GM21723 (cell line): ENCODE measurements around the gene CDC25C.
"Not testable (repeated sequence)": the region's sequence is repeated elsewhere in the genome, so short reads cannot be mapped to it uniquely, and the experiment has no call there.

ENCODE experiments used
- ATAC-seq: cut with Tn5 transposase; IDR thresholded peaks from one replicate; pipeline ENCODE4 v1.9.1; 2021; ENCODE audit warnings: mild to moderate bottlenecking, moderate library complexity; ENCODE audit not compliant: unreplicated experiment

The CDC25C gene

DNA sequence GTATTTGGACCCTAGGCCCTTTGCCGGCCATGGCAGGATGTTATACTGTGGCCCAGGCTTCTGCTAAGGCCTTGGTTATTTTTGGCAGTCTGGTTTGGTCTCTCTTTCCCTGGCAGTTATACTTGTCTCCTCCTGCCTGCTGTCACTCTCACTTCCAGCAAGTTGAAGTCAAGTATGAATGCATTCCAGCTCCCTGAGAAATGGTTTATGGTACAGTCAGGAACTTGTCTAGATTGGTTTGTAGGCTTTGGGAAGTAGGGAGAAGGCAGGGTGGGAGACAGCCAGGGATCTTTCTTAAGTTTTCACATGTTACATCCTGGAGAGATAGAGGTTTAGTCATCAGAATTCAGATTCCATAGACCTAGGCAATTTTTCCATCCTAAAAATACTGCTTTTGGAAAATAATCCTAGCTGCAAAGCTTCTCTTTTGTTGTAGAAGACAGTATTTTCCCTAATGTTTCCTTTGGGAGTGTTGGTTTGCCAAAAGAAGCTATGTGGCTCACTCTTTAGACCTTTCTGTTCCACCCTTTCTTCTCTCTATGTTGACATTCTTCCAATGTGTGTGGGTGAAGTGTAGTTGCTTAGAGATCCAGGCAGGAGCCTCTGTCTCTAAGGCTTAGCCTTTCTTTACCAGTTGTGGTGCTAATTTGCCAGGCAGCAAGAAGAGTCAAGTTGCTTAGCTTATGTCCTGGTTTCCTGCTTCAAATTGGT is 18.4 kb upstream of the CDC25C start:
- ATAC-seq: no peak

DNA sequence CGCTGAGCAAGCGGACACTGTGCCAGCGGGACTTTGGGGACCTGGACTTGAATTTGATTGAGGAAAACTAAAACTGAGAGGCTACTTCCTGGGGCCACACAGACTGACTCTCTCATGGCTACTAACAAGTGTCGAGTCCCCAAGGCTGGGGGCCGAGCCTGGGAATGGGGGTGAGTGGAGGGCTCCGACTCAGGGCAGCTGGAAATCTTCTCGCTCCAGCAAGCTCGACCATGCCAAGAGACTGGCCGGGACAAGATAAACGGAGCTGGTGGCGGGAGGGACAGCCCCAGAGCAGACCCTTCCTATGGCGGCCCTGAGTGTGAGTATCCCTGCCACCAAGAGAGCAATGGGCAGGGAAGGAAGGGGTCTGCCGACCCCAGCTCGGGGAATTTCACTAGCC is 15.3 kb upstream of the CDC25C start:
- ATAC-seq: no peak

- ATAC-seq: no peak
These were observed 13.5 kb upstream of the CDC25C start for GRCh38 chr5:138344887-138345622.

DNA sequence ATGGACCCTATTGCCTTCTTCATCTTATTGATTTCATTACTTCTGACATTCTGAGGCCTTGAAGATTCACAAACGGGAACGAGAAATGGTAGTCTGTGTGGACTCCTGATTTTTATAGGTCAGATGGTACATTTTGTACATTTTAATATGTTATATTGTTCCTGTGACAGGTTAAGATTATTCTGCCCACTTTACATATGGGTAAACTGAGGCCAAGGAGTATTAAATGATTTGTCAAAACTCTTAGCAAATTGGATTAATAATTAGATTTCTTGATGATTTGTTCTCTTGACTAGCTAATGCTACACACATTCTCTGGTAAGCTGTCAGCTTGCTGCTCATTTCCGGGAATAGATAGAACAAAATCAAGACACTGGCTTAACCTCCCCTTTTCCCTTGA is 8.4 kb upstream of the CDC25C start:
- ATAC-seq: no peak

GRCh38 chr5:138339464-138339863 is 7.9 kb upstream of the CDC25C start:
- no peak for ATAC-seq

GRCh38 chr5:138339091-138339456 is 7.5 kb upstream of the CDC25C start:
- ATAC-seq: no peak

DNA sequence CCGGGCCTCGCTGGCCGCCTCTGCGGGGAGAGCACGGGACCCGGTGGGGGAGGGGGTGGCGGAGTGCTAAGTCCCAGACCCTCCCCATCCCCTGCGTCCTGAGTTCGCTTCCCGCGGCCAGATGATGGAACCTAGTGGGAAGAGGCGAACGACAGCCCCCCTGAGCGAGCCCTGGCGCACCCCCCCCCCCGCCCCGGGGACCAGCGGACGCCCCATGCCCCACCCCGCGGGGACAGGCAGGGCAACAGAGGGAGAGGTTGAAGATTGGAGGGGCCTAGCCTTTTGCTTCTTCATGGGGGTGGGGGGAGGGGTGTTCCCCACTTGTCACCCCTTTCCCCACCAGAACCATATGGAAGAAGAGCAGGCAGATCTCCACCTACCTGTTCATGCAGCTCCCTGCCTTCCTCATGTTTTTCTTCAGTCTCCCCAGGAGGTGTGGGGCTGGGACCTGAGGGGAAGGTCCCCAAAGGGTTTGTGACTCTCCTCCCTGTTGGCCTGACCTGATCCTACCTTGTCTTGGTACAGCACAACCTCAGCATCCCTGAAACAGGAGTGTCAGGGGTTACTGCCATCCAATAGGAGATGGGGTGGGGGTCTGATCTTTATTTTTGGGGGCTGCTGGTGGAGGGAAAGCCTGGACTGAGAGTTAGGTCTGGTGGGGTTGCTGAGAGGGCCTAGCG is 6.9 kb upstream of the CDC25C start:
- peak; percentile 9 for ATAC-seq

GRCh38 chr5:138337685-138338410 is 6.2 kb upstream of the CDC25C start, which contains the start of gene FAM53C:
TSS of gene FAM53C (plus strand) at chr5:138338266. CDS start at chr5:138341336, 3,070 bp downstream.
- ATAC-seq: peak; percentile 82

GRCh38 chr5:138336952-138337684 is 5.5 kb upstream of the CDC25C start:
- peak; percentile 32 for ATAC-seq

DNA sequence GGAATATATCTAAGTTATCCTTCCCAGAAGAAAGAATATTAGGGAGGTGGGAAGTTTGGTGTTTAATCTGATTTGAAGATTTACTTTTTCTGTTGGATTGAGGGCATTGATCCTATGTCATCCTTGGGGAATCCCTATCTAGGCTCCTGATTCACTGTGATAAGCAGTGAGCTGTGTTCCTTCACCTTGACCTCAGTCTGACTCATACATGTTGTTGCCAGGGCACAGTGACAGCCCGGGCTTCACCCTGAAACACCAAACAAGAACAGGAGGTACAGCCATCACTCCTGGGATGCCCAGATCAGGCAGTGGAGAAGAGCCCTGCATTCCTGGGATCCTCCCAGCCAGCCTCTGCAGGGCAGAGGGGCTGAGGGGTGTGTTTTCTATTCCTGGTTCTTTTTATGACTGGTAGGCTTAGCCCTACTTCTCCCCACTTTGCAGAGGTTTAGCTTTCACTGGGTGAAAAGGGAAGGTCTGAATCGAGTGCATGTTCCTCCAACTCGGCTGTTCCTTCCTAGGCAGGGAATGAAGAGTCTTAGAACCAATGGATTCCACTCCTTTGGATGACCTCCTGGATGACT is 3.4 kb upstream of the CDC25C start:
- ATAC-seq: no peak

- ATAC-seq: no peak
These were observed 673 bp downstream of the CDC25C start for GRCh38 chr5:138330813-138331448.

DNA sequence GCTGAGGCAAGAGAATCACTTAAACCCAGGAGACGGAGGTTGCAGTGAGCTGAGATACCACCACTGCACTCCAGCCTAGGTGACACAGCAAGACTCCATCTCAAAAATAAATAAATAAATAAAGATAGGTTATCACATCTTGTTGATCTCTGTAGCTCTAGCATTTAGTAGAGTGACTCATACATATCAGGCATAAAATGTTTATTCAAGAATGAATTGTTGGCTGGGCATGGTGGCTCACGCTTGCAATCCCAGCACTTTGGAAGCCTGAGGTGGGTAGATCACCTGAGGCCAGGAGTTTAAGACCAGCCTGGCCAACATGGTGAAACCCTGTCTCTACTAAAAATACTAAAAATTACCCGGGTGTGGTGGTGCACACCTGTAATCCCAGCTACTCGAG is 13.4 kb downstream of the CDC25C start:
- not testable (repeated sequence) for ATAC-seq

- no peak for ATAC-seq
These were observed 15.2 kb downstream of the CDC25C start for GRCh38 chr5:138316355-138316754.

- no peak for ATAC-seq
These were observed 15.8 kb downstream of the CDC25C start for GRCh38 chr5:138315751-138316278.

DNA sequence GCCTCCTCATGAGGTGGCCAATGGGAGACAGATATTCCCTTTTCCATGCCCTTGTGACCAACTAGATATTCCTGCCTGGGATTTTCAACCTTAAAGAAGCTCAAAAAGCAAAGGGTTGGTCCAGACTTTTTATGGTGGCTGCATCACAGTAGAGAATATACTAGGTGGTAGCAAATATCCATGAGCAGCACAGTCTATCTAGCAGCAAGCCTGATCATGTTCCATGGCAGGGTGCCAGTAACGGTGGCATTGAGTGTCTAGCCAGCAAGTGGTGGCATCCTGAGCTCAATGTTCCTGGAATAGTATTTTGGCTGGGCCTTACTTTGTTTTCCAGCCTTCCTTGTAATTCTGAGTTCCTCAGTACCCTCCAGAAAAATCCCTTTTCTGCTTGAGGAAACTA is 25.8 kb downstream of the CDC25C start:
- ATAC-seq: no peak

DNA sequence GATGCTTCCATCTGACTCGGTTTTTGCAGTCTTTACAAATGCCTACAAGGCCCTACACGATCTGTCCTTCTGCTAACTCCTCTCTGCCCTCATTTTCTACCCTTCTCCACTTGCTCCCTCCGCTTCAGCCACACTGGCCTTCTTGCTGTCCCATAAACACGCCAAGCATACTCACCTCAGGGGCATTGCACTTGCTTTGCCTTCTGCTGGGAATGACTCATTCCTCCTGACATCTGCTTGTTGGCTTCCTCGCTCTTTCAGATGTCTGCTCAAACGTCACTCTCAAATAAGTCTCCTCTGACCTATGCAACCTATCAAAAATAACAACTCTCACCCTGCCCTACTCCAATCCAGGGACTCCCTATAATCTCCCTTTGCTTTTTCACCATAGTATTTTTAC is 28.2 kb downstream of the CDC25C start:
- ATAC-seq: no peak

DNA sequence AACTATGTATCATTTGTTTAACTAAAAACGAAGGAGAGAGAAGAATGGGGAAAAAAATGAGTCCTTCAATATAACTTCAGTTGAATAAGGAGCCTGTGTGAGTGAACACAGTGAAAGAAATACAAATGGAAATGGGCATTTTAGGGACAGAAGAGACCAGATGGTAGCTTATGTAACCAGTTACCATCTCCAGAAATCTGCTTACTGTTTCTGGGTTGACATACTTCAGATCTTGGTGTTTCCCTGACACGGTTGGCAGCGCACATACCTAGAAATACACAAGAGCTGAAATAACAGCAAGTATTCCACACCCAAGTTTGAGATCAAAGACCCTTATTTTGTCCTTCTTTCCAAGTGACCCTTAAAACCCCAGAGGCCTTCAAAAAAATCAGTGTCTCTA is 42.3 kb downstream of the CDC25C start:
- no peak for ATAC-seq

GRCh38 chr5:138287246-138287645 is 44.4 kb downstream of the CDC25C start:
- ATAC-seq: no peak

DNA sequence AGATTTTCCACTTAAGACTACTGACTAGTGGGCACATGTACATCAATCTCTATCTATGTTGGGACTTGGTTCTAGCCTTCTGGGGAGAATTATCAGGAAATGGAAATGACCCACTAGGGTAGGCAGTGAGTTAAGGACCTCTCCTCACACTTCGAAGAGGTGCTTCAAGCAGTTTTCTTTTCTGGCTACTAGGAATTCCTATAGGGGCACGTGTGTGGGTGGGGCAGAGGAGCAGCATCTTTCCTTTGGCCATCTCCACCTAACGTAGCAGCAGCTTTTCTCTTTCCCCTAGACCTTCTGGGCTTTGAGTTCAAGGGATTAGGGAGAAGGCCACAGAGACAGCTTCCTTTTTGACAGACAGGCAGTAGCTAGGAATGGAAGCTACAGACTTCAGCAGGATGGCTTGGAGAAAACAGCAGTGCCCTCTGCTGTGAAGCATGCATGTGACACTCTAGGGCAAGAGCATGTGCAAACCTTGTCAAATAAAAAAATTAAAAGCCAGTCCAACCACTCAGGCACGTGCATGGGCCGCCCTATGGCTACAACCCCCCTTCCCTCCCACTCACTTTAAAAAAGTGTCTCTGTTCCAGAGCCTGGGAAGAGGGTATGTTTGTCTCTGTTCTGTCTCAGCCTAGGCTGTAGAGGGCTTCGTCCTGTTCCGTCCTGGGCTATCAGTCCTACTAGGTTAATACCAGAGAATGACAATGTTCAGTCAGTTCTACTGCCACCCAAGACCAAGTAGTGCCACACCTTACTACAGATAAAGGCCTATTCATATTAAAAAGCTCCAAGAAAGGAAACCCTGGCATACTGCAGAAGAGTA is 48.5 kb downstream of the CDC25C start:
- no peak for ATAC-seq
